Measurements from ENCODE around the gene WWP2.

DNA sequence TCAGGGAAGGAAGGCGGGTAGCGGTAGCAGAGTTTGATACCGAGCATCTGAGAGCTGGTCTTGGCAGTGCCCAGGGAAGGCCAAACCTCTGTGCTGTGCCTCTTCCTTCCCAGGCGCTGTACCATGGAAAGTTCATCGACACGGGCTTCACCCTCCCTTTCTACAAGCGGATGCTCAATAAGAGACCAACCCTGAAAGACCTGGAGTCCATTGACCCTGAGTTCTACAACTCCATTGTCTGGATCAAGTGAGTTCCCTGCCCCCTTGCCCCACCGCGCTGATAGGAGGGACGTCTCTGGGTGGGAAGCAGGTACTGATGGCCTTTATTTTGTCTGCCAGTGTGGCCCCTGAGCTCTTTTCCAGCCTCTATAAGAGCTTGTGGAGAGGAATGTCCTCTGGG is 173.6 kb downstream of the WWP2 start:
- TF ChIP-seq, protein P1, sequence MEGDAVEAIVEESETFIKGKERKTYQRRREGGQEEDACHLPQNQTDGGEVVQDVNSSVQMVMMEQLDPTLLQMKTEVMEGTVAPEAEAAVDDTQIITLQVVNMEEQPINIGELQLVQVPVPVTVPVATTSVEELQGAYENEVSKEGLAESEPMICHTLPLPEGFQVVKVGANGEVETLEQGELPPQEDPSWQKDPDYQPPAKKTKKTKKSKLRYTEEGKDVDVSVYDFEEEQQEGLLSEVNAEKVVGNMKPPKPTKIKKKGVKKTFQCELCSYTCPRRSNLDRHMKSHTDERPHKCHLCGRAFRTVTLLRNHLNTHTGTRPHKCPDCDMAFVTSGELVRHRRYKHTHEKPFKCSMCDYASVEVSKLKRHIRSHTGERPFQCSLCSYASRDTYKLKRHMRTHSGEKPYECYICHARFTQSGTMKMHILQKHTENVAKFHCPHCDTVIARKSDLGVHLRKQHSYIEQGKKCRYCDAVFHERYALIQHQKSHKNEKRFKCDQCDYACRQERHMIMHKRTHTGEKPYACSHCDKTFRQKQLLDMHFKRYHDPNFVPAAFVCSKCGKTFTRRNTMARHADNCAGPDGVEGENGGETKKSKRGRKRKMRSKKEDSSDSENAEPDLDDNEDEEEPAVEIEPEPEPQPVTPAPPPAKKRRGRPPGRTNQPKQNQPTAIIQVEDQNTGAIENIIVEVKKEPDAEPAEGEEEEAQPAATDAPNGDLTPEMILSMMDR (IDR thresholded peaks at IDR 0.05), result no peak
- no peak for TF ChIP-seq POLR2A (IDR thresholded peaks at IDR 0.05)

Data from body of pancreas (tissue), 4 donors.